AG04449 (cell line): ENCODE results near the gene CACNA1C.

Source experiments
- CTCF ChIA-PET: fragments of 350-600 bp; formaldehyde crosslinking; extraction: SDS; loops from one replicate; lab custom pipeline; 2021; ENCODE audit warnings: antibody characterized with exemption; lab: Yijun Ruan, JAX
- POLR2A ChIA-PET: fragments of 400-600, 350-600 bp; formaldehyde crosslinking; extraction: SDS; loops from one replicate; lab custom pipeline; 2020; ENCODE audit warnings: antibody characterized with exemption, inconsistent platforms; lab: Yijun Ruan, JAX
- DNase-seq: peaks from one replicate; pipeline ENCODE4 v3.0.0-alpha.2; 2010; ENCODE audit warnings: low read depth, low spot score
- H3K4me3 ChIP-seq: 2 replicates; pipeline ENCODE4 v1.5.1; 2011; ENCODE audit warnings: low read depth, mild to moderate bottlenecking, control low read depth, low read length
- TF ChIP-seq, protein P1 (sequence below): IDR thresholded peaks from one replicate; pipeline ENCODE4 v1.5.1; 2011; ENCODE audit warnings: mild to moderate bottlenecking, moderate library complexity, low read length, control low read depth, inconsistent platforms; ENCODE audit not compliant: insufficient read depth; ENCODE audit errors: missing control alignments

Gene CACNA1C

DNA sequence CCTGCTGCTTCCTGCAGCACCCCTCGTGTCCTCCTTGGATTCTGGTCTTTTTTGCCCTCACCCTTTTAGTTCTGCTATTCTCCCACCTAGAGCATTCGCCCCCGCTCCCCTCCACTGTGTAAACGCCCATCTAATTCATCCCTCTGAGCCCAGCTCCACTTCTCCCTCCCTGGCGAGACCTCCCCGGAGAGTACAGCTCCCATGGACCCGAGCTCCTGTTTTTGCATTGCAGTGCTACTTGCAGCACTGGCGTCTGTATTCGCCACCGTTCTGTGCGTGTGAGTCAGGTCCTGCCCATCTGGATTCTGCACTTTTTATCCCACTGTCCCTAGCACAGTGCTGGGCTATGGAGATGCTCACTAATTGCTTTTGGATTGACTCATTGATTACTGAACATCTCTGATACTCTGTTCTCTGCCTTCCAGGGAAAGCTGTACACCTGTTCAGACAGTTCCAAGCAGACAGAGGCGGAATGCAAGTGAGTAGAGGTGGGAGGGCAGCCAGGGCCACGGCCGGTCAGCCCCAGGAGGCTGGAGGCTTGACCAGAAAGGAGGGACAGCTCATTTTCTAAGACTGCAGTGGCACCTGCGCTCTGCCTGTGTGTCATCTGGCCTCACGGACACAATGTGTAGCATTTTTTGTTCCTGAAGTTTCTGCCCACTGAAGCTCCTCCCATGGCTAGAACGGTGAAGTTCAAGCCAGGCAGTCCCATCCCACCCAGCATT is 553.6 kb downstream of the CACNA1C start:
- DNase-seq = no peak
- ChIA-PET CTCF (interaction anchor here (2.1 kb wide), 1 partner anchor 23 kb away, joined by 5 read pairs; no protein-coding TSS in a partner anchor), POLR2A (no interaction called here)
- TF ChIP-seq, protein P1, sequence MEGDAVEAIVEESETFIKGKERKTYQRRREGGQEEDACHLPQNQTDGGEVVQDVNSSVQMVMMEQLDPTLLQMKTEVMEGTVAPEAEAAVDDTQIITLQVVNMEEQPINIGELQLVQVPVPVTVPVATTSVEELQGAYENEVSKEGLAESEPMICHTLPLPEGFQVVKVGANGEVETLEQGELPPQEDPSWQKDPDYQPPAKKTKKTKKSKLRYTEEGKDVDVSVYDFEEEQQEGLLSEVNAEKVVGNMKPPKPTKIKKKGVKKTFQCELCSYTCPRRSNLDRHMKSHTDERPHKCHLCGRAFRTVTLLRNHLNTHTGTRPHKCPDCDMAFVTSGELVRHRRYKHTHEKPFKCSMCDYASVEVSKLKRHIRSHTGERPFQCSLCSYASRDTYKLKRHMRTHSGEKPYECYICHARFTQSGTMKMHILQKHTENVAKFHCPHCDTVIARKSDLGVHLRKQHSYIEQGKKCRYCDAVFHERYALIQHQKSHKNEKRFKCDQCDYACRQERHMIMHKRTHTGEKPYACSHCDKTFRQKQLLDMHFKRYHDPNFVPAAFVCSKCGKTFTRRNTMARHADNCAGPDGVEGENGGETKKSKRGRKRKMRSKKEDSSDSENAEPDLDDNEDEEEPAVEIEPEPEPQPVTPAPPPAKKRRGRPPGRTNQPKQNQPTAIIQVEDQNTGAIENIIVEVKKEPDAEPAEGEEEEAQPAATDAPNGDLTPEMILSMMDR = no peak
- H3K4me3 ChIP-seq = no peak overlapping the region

DNA sequence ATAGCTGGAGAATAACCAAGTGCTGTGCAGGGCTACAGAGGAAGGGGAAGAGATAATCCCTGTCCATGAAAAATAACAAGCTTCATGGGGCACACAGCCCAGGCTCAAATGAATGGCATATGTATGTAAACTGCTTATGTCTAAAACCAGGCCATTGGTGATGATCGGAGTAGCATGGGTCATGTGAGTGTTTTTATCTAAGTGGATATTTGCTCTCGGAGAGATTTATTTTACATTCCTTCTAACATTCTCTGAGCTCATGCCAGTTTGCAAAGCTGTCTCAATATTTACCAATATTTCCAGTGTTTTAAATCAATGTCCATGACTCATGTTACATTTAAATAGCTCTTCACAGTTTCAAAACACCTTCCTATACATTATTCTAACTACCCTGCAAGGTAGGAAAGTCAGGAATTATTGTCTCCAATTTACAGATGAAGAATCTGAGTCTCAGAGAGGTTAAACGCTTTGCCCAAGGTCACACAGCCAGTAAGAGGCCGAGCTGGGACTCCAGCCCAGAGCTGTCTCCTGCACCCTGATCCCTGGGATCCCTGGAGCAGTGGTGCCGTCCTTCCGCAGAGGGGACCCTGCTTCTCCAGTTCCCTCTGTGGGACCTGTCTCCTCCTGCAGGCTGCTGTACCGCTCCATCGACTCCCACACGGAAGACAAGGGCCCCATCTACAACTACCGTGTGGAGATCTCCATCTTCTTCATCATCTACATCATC is 555.3 kb downstream of the CACNA1C start:
- ChIA-PET POLR2A (no interaction called here), CTCF (interaction anchor here (1.3 to 2.2 kb wide), 2 partner anchors 20 to 25 kb away, joined by 3 to 6 read pairs; no protein-coding TSS in a partner anchor)
- no peak for DNase-seq
- TF ChIP-seq, protein P1 = no peak
- H3K4me3 ChIP-seq = no peak overlapping the region

DNA sequence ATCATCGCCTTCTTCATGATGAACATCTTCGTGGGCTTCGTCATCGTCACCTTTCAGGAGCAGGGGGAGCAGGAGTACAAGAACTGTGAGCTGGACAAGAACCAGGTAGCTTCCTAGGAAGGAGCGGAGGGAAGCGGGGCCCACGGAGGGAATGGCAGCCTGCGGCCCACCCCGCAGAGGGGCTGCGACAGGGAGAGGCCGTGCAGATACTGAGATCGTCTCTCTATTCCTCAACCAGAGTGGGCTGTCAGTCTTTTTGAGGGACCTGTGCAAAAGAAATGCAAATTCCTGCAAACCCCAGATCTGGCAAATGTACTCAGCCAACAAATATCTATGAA is 555.8 kb downstream of the CACNA1C start:
- POLR2A ChIA-PET = no interaction called here
- no peak overlapping the region for H3K4me3 ChIP-seq
- TF ChIP-seq, protein P1 = no peak
- no peak for DNase-seq
- CTCF ChIA-PET = interaction anchor here (1.3 to 2.2 kb wide), 2 partner anchors 20 to 26 kb away, joined by 3 to 6 read pairs; no protein-coding TSS in a partner anchor

DNA sequence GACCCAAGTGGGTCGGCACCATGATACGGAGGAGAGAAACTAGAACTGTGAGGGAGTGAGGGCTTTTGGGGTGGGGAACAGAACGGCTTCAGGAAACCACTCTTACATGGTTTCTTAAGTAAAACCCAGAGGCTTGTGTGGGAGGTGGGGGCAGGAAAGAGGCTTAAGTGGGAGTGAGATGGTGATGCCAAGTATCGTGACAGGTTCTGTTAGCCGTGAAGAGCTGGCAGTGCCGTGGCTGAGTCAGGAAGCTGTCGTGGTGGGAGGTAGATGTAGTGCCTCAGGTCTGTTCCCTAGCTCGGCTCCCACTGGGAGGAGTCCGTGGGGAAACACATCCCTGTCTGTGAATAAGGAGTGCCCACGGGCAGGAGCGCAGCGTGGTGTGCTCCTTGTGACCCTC is 556.2 kb downstream of the CACNA1C start:
- DNase-seq = no peak
- CTCF ChIA-PET = interaction anchor here (2.2 kb wide), 1 partner anchor 26 kb away, joined by 6 read pairs; no protein-coding TSS in a partner anchor
- H3K4me3 ChIP-seq = no peak overlapping the region
- POLR2A ChIA-PET = no interaction called here
- TF ChIP-seq, protein P1 = no peak

DNA sequence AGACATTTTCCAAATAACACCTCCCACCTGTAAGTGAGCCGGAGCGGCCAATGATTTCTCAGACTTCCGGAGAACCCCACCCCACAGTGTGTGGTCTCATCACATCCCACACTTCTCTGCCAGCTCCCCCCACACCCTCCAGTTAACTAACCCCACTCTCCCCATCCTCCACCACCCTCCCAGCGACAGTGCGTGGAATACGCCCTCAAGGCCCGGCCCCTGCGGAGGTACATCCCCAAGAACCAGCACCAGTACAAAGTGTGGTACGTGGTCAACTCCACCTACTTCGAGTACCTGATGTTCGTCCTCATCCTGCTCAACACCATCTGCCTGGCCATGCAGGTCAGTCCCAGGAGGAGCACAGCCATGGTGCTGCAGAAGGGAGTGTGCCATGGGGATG is 557.6 kb downstream of the CACNA1C start:
- TF ChIP-seq, protein P1 = no peak
- DNase-seq = no peak
- ChIA-PET POLR2A (no interaction called here), CTCF (no interaction called here)
- H3K4me3 ChIP-seq = no peak overlapping the region
